Tibial nerve (tissue), 4 donors: Measurements from ENCODE around the gene LENEP.

Source experiments
- EP300 ChIP-seq, 2 donors: sonication (generic); formaldehyde crosslinking; IDR thresholded peaks; one replicate each; pipeline ENCODE4 v1.6.1; 2017; ENCODE audit warnings: antibody characterized with exemption in 2 of 2, mild to moderate bottlenecking in 1 of 2
- TF ChIP-seq, protein P1 (sequence below), 5 experiments: fragments of 200-600 bp in 3 of 5; fragments of 450-650 bp in 2 of 5; sonication (generic) in 3 of 5; IDR thresholded peaks; one replicate each; pipeline ENCODE4 v1.5.1; 2016 to 2019; ENCODE audit warnings: antibody characterized with exemption in 5 of 5, mild to moderate bottlenecking in 3 of 5, moderate library complexity in 2 of 5

DNA sequence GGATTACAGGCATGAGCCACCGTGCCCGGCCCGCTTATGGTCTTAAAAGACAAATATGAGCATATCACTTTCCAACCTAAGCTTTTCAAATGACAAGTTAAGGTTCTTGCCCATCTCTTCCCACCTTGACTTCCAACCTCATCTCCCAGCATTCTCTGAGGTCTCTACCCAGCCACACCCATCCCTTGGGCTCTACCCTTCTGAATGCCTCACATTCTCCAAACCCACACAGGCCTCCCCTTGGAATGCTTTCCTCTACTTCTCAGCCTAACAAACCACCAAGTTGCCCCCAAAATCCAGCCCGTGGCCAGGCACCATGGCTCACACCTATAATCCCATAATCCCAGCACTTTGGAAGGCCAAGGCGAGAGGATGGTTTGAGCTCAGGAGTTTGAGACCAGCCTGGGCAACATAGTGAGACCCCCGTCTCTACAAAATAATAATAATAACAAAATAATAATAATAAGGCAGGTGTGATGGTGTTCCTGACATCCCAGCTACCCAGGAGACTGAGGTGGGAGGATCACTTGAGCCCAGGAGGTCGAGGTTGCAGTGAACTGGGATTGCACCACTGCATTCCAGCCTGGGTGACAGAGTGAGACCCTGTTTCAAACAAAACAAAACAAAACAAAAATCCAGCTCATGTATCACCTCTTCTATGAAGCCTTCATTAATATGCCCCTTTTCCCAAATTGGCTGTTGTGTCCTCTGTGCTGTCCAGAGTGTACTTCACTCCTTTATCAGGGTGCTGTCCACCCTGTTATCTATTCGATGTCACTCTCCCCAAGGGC lies 28.9 kb downstream of the LENEP start:
- TF ChIP-seq, protein P1, sequence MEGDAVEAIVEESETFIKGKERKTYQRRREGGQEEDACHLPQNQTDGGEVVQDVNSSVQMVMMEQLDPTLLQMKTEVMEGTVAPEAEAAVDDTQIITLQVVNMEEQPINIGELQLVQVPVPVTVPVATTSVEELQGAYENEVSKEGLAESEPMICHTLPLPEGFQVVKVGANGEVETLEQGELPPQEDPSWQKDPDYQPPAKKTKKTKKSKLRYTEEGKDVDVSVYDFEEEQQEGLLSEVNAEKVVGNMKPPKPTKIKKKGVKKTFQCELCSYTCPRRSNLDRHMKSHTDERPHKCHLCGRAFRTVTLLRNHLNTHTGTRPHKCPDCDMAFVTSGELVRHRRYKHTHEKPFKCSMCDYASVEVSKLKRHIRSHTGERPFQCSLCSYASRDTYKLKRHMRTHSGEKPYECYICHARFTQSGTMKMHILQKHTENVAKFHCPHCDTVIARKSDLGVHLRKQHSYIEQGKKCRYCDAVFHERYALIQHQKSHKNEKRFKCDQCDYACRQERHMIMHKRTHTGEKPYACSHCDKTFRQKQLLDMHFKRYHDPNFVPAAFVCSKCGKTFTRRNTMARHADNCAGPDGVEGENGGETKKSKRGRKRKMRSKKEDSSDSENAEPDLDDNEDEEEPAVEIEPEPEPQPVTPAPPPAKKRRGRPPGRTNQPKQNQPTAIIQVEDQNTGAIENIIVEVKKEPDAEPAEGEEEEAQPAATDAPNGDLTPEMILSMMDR (IDR thresholded peaks at IDR 0.05), result no peak
- no peak for TF ChIP-seq EP300 (IDR thresholded peaks at IDR 0.05)
